Measurements from ENCODE around the gene UQCC2.

DNA sequence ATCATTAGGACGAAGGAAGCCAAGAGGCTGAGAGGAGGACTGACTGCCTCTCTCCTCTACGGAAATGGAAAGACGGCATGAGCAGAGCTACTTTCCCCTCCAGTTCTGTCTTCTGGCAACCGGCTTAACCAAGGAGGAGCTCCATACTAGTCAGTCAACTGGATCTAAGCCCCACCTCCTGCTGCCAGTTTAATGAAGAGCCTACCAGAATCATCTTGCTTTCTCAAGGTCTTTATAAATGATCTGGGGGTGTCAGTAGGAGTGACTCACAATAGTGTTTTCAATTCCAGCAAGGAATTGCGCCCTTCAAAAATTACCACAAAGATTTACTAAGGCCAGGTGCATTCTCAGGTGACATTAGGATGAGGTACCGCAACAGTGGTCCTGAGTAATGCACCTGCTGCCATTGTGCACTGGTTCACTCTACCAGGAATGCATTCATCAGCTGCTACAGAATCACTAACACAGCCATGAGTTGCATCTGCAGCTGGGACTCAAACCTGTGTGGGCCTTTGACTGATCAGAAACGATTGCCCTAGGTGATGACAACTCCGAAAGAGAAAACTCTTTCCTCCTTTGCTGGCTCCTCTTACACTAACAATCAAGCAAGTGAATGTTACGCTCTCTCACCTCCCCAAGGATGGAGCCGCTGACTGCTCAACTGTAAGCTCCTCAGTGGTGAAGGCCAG lies 2.8 kb downstream of the UQCC2 start:
- TF ChIP-seq EZH2phosphoT487 (IDR thresholded peaks at IDR 0.05; ENCODE audit: insufficient read depth, low read depth) (no peak), EZH2 (IDR thresholded peaks at IDR 0.05; ENCODE audit: insufficient read depth, poor library complexity, severe bottlenecking) (no peak)

All from GM23248 (cell line).